NCI-H2196 treated with DMSO at 0.1 percent for 48 hours (cell line): ENCODE results near the gene DCANP1.

Experiments used
- DNase-seq: peaks from one replicate; lab custom pipeline; 2025; ENCODE audit not compliant: unreplicated experiment; lab: John Stamatoyannopoulos, UW

DCANP1 gene

DNA sequence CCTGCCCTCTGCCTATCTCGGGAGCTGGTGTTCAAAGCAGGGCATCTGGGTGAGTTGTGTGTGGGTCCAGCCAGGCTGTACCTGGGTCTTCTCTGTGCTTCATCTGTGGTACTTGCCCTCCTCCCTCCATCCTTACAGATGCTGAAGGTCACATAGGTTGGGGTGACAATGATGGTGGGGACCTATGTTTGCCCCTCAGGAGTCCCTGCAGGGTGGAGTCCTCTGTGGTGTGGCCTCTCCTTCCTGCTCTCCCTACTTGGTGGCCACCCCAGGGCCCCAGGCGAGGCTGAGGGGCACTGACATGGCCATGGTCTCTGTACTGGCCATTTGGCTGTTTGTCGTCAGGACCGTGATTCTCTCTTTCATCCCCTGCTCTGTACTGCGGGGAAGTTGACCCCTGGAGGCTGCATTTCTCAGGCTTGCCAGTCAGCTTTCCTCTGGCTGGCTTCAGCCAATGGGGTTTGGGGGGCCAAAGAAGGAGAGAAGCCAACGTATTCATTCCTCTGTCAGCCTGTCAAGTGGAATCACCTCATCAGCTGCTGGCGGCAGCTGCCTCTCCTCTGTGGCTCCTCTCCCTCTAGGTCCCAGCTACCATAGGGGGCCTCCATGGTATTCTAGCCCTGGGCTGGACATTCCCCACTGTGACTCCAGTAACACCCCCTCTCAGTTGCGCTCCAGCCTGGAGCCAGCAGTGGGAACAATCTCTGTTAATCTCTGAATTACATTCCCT, 4.6 kb downstream of the DCANP1 start:
- no peak for DNase-seq

DNA sequence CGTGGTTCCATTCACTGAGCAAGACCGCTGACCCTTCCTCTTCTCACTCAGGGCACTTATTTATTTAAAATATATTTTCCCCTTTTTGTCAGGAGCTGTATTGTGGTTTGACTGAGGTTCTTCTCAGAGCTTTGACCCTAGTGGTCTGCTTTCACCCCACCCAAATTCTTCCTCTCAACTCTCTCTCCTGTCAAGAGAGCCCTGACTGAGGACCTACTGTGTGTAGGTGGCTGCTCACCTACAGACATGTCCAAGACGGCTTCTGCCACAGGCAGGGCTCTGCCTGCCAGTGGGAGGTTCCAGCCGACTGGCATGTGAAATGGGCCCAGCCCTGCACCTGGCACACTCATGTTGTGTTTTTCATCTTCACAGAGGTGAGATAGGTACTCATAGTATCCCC, 5.2 kb downstream of the DCANP1 start:
- no peak for DNase-seq

DNA sequence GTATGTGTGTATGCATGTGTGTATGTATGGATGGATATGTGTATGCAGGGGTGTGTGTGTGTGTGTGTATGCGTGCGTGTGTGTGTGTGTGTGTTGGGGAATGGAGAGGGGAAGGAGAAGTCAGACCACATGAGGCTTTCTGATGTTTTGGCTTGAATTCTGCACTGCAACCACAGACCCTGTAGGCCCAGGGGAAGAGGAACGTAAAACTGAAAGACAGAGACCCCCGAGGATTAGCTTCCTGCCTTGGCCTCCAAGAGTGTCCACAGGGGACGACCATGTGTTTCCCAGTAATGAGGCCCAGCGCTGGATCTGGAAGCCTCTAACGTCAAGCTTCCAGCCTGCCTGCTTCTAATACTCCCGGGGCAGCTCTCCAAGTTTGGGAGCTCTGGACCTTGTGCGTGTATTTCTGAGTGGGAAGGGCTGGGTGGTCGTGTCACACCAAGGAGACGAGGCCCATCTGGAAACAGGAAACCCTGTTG, 5.8 kb downstream of the DCANP1 start:
- DNase-seq: no peak

- DNase-seq: no peak
Measured at GRCh38 chr5:135440916-135441315, 6.2 kb downstream of the DCANP1 start.

GRCh38 chr5:135439231-135440205, 7.6 kb downstream of the DCANP1 start:
- no peak for DNase-seq

GRCh38 chr5:135438636-135439221, 8.4 kb downstream of the DCANP1 start:
- DNase-seq: no peak

GRCh38 chr5:135437796-135438560, 9.2 kb downstream of the DCANP1 start:
- peak; percentile 73 for DNase-seq

GRCh38 chr5:135437422-135437795, 9.7 kb downstream of the DCANP1 start:
- DNase-seq: no peak

DNA sequence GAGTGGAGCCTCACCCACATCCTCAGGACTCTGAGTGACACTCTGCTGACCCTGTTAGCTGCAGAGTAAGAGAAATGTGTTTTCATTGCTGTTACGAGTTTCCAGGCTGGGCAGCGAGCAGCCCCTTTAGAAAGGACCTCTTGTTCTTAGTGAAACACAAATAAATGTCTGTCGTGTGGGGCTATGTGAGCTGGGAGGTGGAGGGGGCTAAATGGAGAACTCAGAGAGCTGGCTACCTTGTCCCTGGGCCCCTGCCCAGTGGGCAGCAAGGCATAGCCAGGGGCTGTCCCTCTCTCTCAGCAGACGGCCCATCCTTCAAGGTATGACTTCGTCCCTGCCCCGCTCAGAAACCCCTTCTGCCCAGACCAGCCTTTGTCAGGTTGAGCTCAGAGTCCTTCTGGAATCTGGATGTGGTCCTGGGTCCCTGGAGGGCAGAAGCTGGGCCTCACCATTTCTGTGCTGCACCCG, 10.2 kb downstream of the DCANP1 start:
- no peak for DNase-seq

DNA sequence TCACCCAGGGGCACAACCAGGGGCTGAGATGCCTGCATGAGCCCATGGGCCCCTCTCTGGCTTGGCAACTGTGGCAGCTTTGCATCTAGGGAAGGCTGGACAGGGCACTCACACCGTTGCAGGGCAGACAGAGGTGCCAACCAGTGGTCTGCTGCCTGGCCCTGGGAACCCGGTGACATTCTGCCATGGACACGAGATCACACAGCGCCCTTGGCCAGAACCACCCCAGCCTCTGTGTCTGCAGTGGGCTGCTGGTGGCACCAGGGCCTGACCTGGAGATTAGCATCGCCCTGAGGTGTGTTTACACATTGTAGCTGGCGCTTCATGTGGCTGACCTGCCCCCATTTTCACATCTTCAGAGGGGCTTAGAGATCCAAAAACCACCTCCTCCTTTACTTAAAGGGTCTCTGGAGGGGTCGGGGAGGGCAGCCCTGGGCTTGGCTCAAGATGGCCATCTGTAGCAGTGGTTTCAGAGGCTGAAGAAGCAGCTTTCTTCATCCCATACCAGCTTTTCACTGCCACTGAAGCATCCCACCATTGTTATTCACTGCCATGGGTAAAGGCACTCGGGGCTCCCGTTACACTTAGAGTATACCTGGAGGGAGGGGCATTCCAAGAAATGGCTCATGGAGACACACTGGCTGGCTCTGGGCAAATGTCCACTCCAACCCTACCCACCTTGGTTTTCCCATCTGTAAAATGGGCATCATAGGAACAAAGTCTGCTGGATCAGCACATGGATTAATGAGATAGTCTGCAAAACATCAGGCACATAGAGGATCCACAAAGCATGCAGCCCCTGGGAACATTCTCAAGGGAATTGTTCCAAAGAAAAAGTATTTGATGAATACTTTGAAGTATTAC, 11.4 kb downstream of the DCANP1 start:
- no peak for DNase-seq

DNA sequence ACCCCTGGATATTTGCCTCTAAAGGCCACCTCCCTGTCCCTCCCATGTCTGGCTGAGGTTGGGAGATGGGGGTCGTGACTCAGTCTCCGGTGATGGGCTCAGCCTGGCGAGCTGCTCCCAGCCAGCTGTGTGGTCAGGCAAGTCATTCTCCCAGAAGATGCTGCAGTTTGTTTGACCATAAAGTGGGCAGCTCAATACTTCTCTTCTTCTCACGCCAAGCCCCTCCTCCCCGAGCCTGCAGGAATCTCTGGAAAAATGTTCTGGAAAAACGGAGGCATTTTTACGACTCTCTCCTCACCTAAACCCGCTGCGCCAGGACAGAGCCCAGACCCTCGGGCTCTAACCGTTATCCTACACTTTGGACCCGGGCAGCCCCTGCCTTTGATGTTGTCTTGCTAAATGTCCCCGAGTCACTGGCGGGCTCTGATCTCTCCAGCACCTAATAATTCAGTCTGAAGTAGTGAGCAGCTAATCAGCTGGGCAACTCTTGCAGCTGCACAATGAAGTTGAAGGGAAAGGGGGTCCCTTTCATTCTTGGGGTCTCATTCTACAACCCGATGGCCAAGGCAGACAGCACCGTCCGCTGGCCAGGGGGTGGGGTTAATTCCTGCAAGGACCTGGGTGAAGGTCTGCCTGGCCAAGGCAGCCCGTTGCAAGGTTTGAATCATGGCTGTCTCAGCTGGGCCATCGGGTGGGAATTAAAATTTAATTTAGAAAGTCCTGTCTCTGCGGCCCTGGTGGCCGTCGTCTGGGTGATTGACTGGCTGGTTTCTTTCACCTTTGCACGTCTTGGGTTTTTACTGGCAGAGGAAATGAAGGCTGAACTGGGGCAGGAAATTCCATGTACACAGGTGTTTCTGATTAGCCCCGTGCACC, 12.3 kb downstream of the DCANP1 start:
- no peak for DNase-seq

GRCh38 chr5:135433681-135434426, 13.3 kb downstream of the DCANP1 start:
- DNase-seq: no peak

GRCh38 chr5:135432113-135432512, 15.0 kb downstream of the DCANP1 start:
- no peak for DNase-seq

DNA sequence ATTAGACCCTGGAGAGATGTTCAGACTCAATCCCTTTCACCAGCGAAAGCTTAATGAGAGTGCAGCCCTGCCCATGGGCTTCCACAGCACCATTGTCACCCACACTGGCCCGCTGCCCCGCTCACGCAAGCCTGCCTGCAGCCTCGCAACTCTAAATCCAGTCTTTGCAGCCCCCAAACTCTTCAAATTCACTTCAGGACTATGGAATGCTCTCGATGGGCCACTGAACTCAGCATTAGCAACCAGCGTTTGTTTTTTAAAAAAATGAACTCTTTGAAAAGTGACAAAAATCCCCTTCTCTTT, 17.1 kb downstream of the DCANP1 start:
- DNase-seq: no peak

GRCh38 chr5:135429301-135430134, 17.6 kb downstream of the DCANP1 start:
- peak; percentile 12 for DNase-seq

DNA sequence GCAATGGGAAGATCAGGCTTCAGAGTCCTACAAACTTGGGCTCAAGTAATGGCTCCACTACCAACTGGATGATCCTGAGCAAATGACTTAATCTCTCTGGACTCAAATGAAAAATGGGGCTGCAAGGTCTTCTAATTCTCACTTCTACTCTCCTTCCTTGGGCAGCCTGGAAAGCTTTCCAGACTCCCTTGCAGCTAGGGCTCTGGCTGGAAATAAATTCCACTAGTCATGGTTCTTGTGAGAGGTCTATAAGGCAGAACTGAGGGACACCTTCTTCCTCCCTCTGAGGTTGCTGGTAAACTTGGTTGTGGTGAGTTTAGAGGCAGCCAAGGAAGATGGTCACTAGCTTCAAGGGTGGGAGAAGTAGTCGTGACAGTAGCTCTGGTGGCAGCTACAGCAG, 18.6 kb downstream of the DCANP1 start:
- no peak for DNase-seq
